ENCODE data around the gene SLC15A3.

DNA sequence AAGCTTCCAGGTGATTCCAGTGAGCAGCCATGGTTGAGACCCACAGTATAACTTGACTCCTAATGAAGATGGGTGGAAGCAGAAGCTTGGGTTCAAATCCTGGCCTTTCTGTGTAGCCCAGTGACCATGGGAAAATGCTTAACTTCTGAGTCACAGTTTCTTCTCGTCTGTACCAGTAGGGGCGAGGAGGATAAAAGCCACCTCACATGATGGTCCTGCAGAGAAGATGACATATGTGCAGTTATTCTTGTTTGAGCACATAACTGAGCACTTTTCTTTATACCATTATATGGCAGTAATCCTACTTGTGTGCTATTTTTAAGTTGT is 33.1 kb downstream of the SLC15A3 start:
- TF ChIP-seq TAF1 (IDR thresholded peaks at IDR 0.05; ENCODE audit: borderline replicate concordance, insufficient read depth, low read length): no peak
- no peak for TF ChIP-seq POLR2AphosphoS5 (IDR thresholded peaks at IDR 0.05; ENCODE audit: low read depth, low read length)
- TF ChIP-seq FOXP2 (optimal IDR thresholded peaks at IDR 0.05; ENCODE audit: borderline replicate concordance, extremely low read depth, extremely low read length, insufficient read depth): no peak
- TF ChIP-seq, protein P1, sequence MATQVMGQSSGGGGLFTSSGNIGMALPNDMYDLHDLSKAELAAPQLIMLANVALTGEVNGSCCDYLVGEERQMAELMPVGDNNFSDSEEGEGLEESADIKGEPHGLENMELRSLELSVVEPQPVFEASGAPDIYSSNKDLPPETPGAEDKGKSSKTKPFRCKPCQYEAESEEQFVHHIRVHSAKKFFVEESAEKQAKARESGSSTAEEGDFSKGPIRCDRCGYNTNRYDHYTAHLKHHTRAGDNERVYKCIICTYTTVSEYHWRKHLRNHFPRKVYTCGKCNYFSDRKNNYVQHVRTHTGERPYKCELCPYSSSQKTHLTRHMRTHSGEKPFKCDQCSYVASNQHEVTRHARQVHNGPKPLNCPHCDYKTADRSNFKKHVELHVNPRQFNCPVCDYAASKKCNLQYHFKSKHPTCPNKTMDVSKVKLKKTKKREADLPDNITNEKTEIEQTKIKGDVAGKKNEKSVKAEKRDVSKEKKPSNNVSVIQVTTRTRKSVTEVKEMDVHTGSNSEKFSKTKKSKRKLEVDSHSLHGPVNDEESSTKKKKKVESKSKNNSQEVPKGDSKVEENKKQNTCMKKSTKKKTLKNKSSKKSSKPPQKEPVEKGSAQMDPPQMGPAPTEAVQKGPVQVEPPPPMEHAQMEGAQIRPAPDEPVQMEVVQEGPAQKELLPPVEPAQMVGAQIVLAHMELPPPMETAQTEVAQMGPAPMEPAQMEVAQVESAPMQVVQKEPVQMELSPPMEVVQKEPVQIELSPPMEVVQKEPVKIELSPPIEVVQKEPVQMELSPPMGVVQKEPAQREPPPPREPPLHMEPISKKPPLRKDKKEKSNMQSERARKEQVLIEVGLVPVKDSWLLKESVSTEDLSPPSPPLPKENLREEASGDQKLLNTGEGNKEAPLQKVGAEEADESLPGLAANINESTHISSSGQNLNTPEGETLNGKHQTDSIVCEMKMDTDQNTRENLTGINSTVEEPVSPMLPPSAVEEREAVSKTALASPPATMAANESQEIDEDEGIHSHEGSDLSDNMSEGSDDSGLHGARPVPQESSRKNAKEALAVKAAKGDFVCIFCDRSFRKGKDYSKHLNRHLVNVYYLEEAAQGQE (IDR thresholded peaks at IDR 0.05; ENCODE audit: insufficient read depth in 1 of 2, low read depth in 2 of 2, low read length in 2 of 2): no peak
- TF ChIP-seq SIN3A (IDR thresholded peaks at IDR 0.05; ENCODE audit: borderline replicate concordance, insufficient read depth, low read length): no peak

All from PFSK-1 (cell line).